HepG2 (cell line): ENCODE results near the gene RIPK3. TPM values are rescaled to one million over a fixed set of nuclear protein-coding genes. Genes with fewer than 3 reads are reported as not detected.

Source experiments
- AGO1 ChIP-seq: fragments of 200-400 bp; formaldehyde crosslinking; IDR thresholded peaks from 2 replicates; pipeline ENCODE4 v1.6.1; 2017; ENCODE audit warnings: mild to moderate bottlenecking, low read depth, low read length, moderate library complexity; ENCODE audit not compliant: poor library complexity, severe bottlenecking
- AGO2 ChIP-seq: fragments of 200-400 bp; formaldehyde crosslinking; optimal IDR thresholded peaks from 2 replicates; pipeline ENCODE3; 2017; ENCODE audit warnings: mild to moderate bottlenecking, low read depth, low read length, moderate library complexity
- ETV5 ChIP-seq: IDR thresholded peaks from 2 replicates; pipeline ENCODE4 v1.6.1; 2018; ENCODE audit warnings: missing biosample characterization, missing genetic modification reagents, inconsistent platforms, borderline replicate concordance
- JUN ChIP-seq: sonication (generic); formaldehyde crosslinking; IDR thresholded peaks from 2 replicates; pipeline ENCODE4 v1.4.0; 2020; ENCODE audit warnings: mild to moderate bottlenecking, missing genetic modification reagents
- KLF12 ChIP-seq: sonication (generic); formaldehyde crosslinking; IDR thresholded peaks from 2 replicates; pipeline ENCODE4 v1.4.0; 2020; ENCODE audit warnings: missing genetic modification reagents, borderline replicate concordance
- PHF21A ChIP-seq: sonication (generic); formaldehyde crosslinking; IDR thresholded peaks from 2 replicates; pipeline ENCODE4 v1.5.0; 2020; ENCODE audit warnings: mild to moderate bottlenecking, missing genetic modification reagents
- ZEB1 ChIP-seq: IDR thresholded peaks from 2 replicates; pipeline ENCODE4 v1.6.1; 2012; ENCODE audit warnings: mild to moderate bottlenecking, low read depth, inconsistent platforms; ENCODE audit not compliant: insufficient replicate concordance
- ZFP82 ChIP-seq: sonication (generic); formaldehyde crosslinking; IDR thresholded peaks from 2 replicates; pipeline ENCODE4 v1.5.1; 2020; ENCODE audit warnings: mild to moderate bottlenecking, missing genetic modification reagents, borderline replicate concordance
- ZNF205 ChIP-seq: IDR thresholded peaks from 2 replicates; pipeline ENCODE4 v1.6.1; 2018; ENCODE audit warnings: missing biosample characterization, missing genetic modification reagents
- ZNF354B ChIP-seq: sonication (generic); formaldehyde crosslinking; IDR thresholded peaks from 2 replicates; pipeline ENCODE4 v1.8.0; 2022; ENCODE audit warnings: mild to moderate bottlenecking, missing genetic modification reagents
- ZNF772 ChIP-seq: sonication (generic); formaldehyde crosslinking; IDR thresholded peaks from 2 replicates; pipeline ENCODE4 v1.5.0; 2020; ENCODE audit warnings: mild to moderate bottlenecking, missing genetic modification reagents
- ZNF781 ChIP-seq: sonication (generic); formaldehyde crosslinking; IDR thresholded peaks from 2 replicates; pipeline ENCODE4 v1.5.1; 2020; ENCODE audit warnings: borderline replicate concordance, mild to moderate bottlenecking, missing genetic modification reagents; ENCODE audit errors: not compliant biosample characterization
- ZNF782 ChIP-seq: sonication (generic); formaldehyde crosslinking; IDR thresholded peaks from 2 replicates; pipeline ENCODE4 v1.4.0; 2020; ENCODE audit warnings: missing genetic modification reagents, mild to moderate bottlenecking, borderline replicate concordance
- ZNF788 ChIP-seq: sonication (generic); formaldehyde crosslinking; IDR thresholded peaks from 2 replicates; pipeline ENCODE4 v1.5.0; 2020; ENCODE audit warnings: mild to moderate bottlenecking, missing genetic modification reagents, borderline replicate concordance
- ZSCAN12 ChIP-seq: sonication (generic); formaldehyde crosslinking; IDR thresholded peaks from 2 replicates; pipeline ENCODE4 v1.9.0; 2021; ENCODE audit warnings: mild to moderate bottlenecking, missing genetic modification reagents
- polyA plus RNA-seq, 8 experiments: library from polyadenylated mRNA; depleted of rRNA in 3 of 8; stranded (reverse) in 7 of 8; unstranded in 1 of 8; fragments of >200 nt; fragmentation: Illumina TruSeq in 4 of 8; extraction: Trizol in 4 of 8; gene quantifications; 2 replicates each; pipeline versions ENCODE4 v1.2.1 to v1.2.3, GENCODE V29; 2011 to 2016; ENCODE audit warnings: low read depth in 4 of 8, missing spikeins in 1 of 8, mixed read lengths in 1 of 8; ENCODE audit not compliant: insufficient read depth in 1 of 8
- total RNA-seq, 5 experiments: library from RNA; depleted of rRNA; stranded (reverse); fragments of >200 nt; fragmentation: Illumina TruSeq; extraction: Trizol; gene quantifications; 2 replicates each; pipeline ENCODE4 v1.2.3, GENCODE V29; 2016; ENCODE audit warnings: low read depth in 1 of 5
- TF ChIP-seq, protein P1 (sequence below), 2 experiments: sonication (generic) in 1 of 2; formaldehyde crosslinking in 1 of 2; IDR thresholded peaks; 2 replicates each; pipeline versions ENCODE4 v1.4.0 to v1.6.1; 2018 to 2020; ENCODE audit warnings: missing genetic modification reagents in 2 of 2, borderline replicate concordance in 1 of 2, low read depth in 1 of 2, mild to moderate bottlenecking in 1 of 2, missing biosample characterization in 1 of 2
- TF ChIP-seq, protein P2 (sequence below): sonication (generic); formaldehyde crosslinking; IDR thresholded peaks from 2 replicates; pipeline ENCODE4 v1.8.0; 2022; ENCODE audit warnings: mild to moderate bottlenecking, missing genetic modification reagents, borderline replicate concordance
- TF ChIP-seq, protein P3 (sequence below): sonication (generic); formaldehyde crosslinking; IDR thresholded peaks from 2 replicates; pipeline ENCODE4 v1.4.0; 2020; ENCODE audit warnings: missing genetic modification reagents, borderline replicate concordance
- TF ChIP-seq, protein P4 (sequence below): sonication (generic); formaldehyde crosslinking; IDR thresholded peaks from 2 replicates; pipeline ENCODE4 v1.8.1; 2023; ENCODE audit warnings: mild to moderate bottlenecking, missing genetic modification reagents, borderline replicate concordance

The RIPK3 gene
- total and polyA plus RNA-seq, 2 of the 13 experiments (the other 11 are each of a cell fraction or from before 2014, with no cell fraction given): not detected

DNA sequence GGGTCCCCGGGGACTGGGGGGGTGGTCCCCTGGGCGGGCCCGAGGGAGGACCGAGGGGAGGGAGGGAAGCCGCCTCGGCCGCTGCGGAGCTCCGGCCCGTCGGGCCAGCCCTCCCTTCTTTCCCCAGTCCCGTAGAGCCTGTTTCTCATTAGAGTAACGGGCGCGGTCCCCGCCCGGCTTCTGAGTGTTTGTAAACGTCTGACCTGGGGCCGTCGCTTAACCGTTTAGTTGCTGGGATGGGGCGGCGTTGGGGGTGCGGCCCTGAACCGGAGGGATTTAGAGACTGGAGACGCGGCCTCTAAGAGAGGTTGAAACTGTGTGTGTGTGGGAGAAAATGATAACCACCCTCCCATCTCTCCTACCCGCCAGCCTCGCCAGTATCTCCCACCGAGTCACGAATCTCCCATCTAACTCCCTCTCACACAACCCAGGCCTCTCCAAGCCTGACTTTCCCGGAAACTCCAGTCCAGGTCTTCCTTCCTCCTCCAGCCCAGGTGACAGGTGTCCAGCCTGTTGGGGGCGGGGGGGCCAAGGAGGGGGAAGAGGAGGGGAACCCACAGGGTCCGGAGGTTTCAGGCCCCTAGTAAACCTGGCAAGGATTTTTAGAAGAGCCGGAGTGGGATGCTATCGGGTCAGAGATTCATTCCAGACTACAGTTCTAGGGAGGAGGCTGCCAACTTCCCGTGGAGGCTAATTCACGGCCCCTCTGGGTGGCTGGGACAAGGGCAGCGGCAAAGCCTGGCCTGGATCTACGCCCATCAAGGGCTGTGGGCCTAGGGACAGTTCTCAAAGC lies 27.1 kb upstream of the RIPK3 start (continued):
- TF ChIP-seq, protein P1, sequence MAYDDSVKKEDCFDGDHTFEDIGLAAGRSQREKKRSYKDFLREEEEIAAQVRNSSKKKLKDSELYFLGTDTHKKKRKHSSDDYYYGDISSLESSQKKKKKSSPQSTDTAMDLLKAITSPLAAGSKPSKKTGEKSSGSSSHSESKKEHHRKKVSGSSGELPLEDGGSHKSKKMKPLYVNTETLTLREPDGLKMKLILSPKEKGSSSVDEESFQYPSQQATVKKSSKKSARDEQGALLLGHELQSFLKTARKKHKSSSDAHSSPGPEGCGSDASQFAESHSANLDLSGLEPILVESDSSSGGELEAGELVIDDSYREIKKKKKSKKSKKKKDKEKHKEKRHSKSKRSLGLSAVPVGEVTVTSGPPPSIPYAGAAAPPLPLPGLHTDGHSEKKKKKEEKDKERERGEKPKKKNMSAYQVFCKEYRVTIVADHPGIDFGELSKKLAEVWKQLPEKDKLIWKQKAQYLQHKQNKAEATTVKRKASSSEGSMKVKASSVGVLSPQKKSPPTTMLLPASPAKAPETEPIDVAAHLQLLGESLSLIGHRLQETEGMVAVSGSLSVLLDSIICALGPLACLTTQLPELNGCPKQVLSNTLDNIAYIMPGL (CRISPR knock-in tag; IDR thresholded peaks at IDR 0.05; ENCODE audit: borderline replicate concordance in 1 of 2, low read depth in 1 of 2): peak in 1 of 2 experiments; percentile 27; a peak in 2 of 4 replicates
- TF ChIP-seq, protein P2, sequence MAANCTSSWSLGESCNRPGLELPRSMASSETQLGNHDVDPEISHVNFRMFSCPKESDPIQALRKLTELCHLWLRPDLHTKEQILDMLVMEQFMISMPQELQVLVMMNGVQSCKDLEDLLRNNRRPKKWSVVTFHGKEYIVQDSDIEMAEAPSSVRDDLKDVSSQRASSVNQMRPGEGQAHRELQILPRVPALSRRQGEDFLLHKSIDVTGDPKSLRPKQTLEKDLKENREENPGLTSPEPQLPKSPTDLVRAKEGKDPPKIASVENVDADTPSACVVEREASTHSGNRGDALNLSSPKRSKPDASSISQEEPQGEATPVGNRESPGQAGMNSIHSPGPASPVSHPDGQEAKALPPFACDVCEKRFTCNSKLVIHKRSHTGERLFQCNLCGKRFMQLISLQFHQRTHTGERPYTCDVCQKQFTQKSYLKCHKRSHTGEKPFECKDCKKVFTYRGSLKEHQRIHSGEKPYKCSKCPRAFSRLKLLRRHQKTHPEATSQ: no peak
- peak; percentile 87 for TF ChIP-seq ZNF781 (CRISPR knock-in tag)
- TF ChIP-seq ZNF354B (CRISPR knock-in tag): peak; percentile 89; the same call in 1 of the 2 replicates
- TF ChIP-seq, protein P3, sequence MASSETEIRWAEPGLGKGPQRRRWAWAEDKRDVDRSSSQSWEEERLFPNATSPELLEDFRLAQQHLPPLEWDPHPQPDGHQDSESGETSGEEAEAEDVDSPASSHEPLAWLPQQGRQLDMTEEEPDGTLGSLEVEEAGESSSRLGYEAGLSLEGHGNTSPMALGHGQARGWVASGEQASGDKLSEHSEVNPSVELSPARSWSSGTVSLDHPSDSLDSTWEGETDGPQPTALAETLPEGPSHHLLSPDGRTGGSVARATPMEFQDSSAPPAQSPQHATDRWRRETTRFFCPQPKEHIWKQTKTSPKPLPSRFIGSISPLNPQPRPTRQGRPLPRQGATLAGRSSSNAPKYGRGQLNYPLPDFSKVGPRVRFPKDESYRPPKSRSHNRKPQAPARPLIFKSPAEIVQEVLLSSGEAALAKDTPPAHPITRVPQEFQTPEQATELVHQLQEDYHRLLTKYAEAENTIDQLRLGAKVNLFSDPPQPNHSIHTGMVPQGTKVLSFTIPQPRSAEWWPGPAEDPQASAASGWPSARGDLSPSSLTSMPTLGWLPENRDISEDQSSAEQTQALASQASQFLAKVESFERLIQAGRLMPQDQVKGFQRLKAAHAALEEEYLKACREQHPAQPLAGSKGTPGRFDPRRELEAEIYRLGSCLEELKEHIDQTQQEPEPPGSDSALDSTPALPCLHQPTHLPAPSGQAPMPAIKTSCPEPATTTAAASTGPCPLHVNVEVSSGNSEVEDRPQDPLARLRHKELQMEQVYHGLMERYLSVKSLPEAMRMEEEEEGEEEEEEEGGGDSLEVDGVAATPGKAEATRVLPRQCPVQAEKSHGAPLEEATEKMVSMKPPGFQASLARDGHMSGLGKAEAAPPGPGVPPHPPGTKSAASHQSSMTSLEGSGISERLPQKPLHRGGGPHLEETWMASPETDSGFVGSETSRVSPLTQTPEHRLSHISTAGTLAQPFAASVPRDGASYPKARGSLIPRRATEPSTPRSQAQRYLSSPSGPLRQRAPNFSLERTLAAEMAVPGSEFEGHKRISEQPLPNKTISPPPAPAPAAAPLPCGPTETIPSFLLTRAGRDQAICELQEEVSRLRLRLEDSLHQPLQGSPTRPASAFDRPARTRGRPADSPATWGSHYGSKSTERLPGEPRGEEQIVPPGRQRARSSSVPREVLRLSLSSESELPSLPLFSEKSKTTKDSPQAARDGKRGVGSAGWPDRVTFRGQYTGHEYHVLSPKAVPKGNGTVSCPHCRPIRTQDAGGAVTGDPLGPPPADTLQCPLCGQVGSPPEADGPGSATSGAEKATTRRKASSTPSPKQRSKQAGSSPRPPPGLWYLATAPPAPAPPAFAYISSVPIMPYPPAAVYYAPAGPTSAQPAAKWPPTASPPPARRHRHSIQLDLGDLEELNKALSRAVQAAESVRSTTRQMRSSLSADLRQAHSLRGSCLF (CRISPR knock-in tag): no peak
- TF ChIP-seq ZNF788 (CRISPR knock-in tag): peak; percentile 68
- peak; percentile 11 for TF ChIP-seq AGO1
- no peak; the same call in 1 of the 2 replicates for TF ChIP-seq ZNF772 (CRISPR knock-in tag)
- no peak for TF ChIP-seq ZFP82
- TF ChIP-seq, protein P4, sequence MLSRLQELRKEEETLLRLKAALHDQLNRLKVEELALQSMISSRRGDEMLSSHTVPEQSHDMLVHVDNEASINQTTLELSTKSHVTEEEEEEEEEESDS (CRISPR knock-in tag): peak; percentile 86; the same call in 1 of the 2 replicates
- peak; percentile 73; the same call in 1 of the 2 replicates for TF ChIP-seq ZNF782 (CRISPR knock-in tag)
- 0 out of 2 replicates have a peak, but pooled peaks have one; percentile 40 for TF ChIP-seq JUN
- 0 out of 2 replicates have a peak, but pooled peaks have one; percentile 66 for TF ChIP-seq ZSCAN12 (CRISPR knock-in tag)
- TF ChIP-seq AGO2: no peak
- TF ChIP-seq KLF12 (CRISPR knock-in tag): peak; percentile 64; the same call in 1 of the 2 replicates
- peak; percentile 50 for TF ChIP-seq PHF21A (CRISPR knock-in tag)
- TF ChIP-seq ZEB1: peak; percentile 100
- TF ChIP-seq ZNF205 (CRISPR knock-in tag): 0 out of 2 replicates have a peak, but pooled peaks have one; percentile 46
- no peak; the same call in 1 of the 2 replicates for TF ChIP-seq ETV5 (CRISPR knock-in tag)
